ENCODE results near the gene FAN1.
"Not testable (repeated sequence)": the region's sequence is repeated elsewhere in the genome, so short reads cannot be mapped to it uniquely, and the experiment has no call there.

FAN1 gene

DNA sequence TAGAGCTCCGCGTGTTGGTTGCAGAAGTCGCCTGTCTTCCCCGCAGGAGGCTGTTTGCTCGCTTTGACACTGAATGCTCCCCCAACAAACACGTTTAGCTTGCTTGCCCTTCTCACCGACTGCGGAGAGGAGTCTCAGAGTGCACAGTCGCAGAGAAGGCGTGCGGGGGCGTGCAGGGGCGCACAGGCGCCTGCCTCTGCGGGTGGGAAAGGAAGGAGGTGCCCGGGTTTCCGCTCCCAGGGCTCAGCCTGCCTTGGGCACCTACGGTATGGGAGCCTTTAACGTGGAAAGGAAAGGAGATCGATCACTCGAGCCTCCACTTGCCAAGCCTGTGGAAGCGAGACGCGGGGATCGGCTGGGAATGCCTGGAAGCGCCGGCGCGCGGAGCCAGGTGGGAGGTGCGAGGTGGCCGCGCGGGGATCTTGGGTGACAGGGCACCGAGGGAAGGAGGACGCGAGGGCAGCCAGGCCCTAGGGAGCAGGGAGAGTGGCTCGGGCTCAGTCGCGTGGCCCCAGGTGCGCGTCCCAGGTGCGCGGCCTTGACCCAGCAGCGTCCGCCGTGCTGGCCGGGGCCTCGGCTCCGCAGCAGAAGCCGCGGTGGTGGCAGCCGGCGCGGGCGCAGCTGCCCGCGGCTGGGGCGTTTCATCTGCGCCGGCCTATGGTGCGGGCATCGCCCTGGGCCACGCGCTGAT, at the start of gene FAN1:
Gene FAN1, plus strand, starts transcription at position 419 of the 691 bp plus-strand sequence. CDS start 749 bp downstream, outside the sequence.
- peak; percentile 84 for DNase-seq

DNA sequence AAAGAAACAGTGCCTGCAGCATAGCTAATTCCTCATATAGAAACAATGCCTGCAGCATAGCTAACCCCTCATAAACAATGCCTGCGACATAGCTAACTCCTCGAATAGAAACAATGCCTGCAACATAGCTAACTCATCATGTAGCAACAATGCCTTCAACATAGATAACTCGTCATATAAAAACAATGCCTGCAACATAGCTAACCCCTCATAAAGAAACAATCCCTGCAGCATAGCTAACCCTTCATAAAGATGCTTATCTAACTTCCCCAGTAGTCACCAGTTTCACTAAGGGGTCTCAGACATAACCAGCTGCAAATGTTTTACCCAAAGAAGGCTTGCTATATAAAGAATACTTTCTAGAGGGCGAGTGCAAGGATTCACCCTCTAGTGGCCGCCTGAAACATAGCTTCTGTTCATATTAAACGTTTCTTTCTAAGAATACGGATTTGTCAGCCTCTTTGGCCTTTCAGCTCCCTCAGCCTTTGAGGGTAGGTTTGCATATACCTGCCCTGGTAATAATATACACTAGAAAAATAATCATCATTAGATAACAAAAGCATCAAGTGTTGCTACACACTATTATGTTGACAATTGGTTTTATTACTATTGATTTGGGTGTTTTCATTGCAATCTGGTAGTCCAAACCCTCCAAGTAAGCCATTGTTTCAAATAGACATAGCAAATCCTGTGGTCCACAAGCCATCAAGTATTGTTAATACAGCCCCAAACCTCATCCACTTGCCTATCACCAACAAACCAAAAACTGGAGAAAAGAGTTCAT, 44.4 kb upstream of the FAN1 start:
- peak; percentile 6 for DNase-seq

DNA sequence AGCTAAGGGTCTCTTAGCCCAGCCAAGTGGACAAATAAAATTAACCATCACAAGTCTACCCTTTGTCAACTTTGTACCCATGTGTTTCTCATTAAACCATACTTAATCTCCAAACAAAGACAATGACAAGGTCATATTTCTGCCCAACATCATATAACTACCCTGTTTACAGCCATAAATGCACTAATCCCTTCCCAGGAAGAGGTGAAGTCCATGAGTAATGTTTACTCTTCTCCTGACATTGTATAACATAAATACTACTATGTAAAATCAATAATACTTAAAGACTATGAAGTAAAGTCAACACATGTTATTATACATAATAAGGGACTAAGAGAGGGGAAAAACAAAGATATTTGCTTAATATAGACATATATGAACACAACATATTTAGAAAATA, 38.5 kb upstream of the FAN1 start:
- DNase-seq, result no peak

- DNase-seq, result no peak
Observed at GRCh38 chr15:30870681-30871080, 33.0 kb upstream of the FAN1 start.

DNA sequence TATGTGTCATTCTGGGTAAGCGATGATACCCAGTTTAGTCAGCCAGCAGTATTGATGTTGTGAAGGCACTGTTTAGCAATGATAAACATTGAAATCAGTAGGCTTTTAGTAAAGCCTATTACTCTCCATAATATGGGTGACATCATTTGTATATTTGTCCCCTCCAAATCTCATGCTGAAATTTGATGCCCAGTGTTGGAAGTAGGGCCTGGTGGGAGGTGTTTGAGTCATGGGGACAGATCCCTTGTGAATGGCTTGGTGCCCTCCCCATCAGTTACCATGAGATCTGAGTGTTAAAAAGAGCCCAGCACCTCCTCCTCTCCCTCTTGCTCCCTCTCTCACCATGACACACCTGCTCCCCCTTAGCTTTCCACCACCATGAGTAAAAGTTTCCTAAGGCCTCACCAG, 31.4 kb upstream of the FAN1 start:
- DNase-seq, result no peak

DNA sequence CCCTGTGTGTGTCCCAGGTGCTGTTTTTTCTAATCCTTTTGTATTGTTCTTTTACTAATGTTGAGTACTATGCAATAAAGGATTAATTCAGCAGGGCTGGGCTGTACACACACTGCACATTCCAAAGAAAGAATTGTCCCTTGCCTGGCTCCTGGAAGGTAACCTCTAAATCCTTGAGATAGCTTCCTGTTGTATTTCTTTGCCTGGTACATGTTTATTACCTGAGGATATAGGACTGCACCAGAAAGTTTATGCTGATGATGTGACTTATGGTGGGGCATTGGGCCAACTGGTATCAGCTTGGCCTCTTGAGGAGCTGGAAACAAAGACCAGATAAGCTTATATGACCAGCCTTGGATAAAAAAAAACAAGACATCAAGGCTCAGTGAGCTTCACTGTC, 26.6 kb upstream of the FAN1 start:
- DNase-seq, result no peak

DNA sequence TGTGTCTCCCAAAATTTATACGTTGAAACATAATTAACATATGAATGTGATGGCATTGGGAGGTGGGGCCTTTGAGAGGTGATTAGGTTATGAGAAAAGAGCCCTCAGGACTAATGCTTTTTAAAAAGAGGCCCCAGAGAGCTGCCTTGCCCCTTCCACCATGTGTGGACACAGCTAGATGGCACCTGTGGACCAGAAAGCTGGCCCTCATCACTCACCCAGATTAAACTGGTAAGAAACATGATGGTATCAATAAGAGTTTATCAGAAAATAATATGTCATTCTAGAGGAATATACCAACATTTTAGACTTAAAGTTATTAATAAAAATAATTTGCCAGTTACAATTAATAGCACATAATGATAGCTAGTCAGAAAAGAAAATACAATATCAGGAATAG, 25.2 kb upstream of the FAN1 start:
- no peak for DNase-seq

- peak; percentile 6 for DNase-seq
Observed at GRCh38 chr15:30882849-30883433, 20.8 kb upstream of the FAN1 start.

- DNase-seq, result not testable (repeated sequence)
Observed at GRCh38 chr15:30883666-30884065, 20.0 kb upstream of the FAN1 start.

GRCh38 chr15:30885814-30886213, 17.9 kb upstream of the FAN1 start:
- DNase-seq, result no peak

- no peak for DNase-seq
Observed at GRCh38 chr15:30889196-30889595, 14.5 kb upstream of the FAN1 start.

GRCh38 chr15:30895461-30896210, 8.1 kb upstream of the FAN1 start:
- DNase-seq, result no peak

- no peak for DNase-seq
Observed at GRCh38 chr15:30896211-30896606, 7.5 kb upstream of the FAN1 start.

- DNase-seq, result no peak
Observed at GRCh38 chr15:30901889-30902288, 1.8 kb upstream of the FAN1 start.

- no peak for DNase-seq
Observed at GRCh38 chr15:30904812-30905211, 1.1 kb downstream of the FAN1 start.

DNA sequence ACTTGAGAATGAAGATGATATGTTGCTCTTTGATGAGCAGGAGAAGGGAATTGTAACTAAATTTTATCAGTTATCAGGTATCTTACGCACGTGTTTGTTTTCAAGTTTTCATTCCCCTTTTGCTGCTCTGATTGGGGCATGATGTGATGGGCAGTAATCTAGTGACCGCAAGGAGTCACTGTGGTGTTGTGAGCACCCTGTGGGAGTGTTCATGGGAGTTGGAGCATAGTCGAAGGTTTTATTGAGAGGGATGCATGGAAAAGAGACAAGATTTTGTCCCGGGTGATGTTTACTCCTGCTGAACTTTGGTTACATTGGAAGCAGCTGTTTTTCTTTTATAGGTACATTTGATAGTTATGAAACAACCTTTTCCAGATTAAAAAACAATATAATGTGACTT, 2.1 kb downstream of the FAN1 start:
- no peak for DNase-seq

DNA sequence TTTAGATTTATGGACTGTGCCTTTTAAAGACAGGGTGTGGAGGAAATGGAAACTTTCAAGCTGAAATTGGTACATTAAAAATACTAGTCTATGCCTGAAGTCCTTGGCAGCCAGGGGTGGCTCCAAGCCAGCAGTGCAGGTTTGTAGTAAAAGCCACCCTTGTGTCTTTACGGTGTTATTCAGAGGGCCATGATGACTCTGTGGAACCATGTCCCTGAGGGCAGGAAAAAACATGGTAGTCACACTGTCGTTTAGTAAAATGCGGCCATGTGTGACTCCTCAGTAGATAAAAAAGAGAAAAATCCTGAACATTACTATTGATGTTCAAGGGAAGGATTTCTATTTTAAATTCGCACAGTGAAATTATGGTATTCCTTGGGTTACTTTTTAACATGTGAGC, 2.7 kb downstream of the FAN1 start:
- no peak for DNase-seq

GRCh38 chr15:30913761-30914160, 10.0 kb downstream of the FAN1 start:
- no peak for DNase-seq

- DNase-seq, result no peak
Observed at GRCh38 chr15:30917013-30917412, 13.3 kb downstream of the FAN1 start.

DNA sequence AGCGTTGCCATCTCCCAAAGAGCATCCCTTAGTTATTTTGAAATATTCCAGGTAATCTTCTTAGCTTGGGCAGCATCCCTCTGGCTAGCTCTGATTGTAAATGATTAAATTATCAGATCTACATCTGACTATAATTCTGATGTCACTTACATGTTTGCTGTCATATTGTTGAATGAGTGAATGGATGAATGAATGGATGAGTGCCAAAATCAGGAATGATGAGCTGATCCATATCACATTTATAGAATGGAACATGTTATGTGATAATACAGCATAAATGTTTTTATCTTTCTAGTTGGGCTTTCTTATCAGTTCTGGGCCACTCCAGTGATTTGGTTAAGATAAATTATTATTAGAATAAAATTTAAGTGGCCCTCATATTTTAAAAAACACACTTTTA, 14.0 kb downstream of the FAN1 start:
- DNase-seq, result no peak

DNA sequence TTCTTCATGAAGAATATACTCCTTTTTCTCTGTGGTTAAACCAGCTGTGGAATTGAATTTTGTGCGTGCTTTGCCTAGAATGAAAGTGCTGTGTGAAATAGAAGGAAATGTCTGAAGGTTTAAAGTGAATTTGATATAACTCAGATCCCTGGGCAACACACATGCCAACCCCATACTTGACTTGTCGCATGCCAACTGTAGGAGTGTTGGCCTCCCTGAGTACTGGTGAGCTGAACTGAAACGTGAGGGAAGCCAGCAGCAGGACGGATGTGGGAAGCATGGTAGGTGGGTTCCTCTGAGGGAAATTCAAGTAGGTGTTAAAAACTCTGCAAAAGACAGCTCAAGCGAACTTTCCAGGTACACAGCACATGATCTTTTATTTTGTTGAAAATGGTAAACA, 14.7 kb downstream of the FAN1 start:
- no peak for DNase-seq

GRCh38 chr15:30919877-30920550, 16.3 kb downstream of the FAN1 start:
- DNase-seq, result no peak

GRCh38 chr15:30921106-30921505, 17.4 kb downstream of the FAN1 start:
- no peak for DNase-seq

Measured in stimulated activated CD4-positive, alpha-beta T cell treated with anti-CD3 and anti-CD28 coated beads, Interleukin-4, amount 100 ng/mL, for 1 hour (primary cell).